Peyer's patch (tissue), 4 donors: ENCODE data around the gene UNC5A. TPM values are rescaled to one million over a fixed set of nuclear protein-coding genes. Genes with fewer than 3 reads are reported as not detected.

Experiments used
- DNase-seq, 3 donors: peaks; one replicate each; pipeline ENCODE4 v3.0.0-alpha.2; 2017 to 2019
- H3K27ac ChIP-seq, 4 donors: fragments of 200-600 bp; sonication (generic); one replicate each; pipeline ENCODE4 v1.5.1; 2016 to 2019
- H3K27me3 ChIP-seq, 2 donors: fragments of 200-600 bp; sonication (generic); one replicate each; pipeline ENCODE4 v1.5.1; 2019
- H3K36me3 ChIP-seq, 3 donors: fragments of 200-600 bp; sonication (generic); one replicate each; pipeline ENCODE4 v1.5.1; 2016 to 2019
- H3K4me1 ChIP-seq, 4 donors: fragments of 200-600 bp; sonication (generic); one replicate each; pipeline ENCODE4 v1.5.1; 2016 to 2019
- H3K4me3 ChIP-seq, 4 donors: fragments of 200-600 bp; sonication (generic); 1 replicate in 3 of 4; 2 replicates in 1 of 4; pipeline ENCODE4 v1.5.1; 2016 to 2019; ENCODE audit warnings: mild to moderate bottlenecking in 1 of 4
- H3K9me3 ChIP-seq, 4 donors: fragments of 200-600 bp; sonication (generic); one replicate each; pipeline ENCODE4 v1.5.1; 2016 to 2019; ENCODE audit warnings: mild to moderate bottlenecking in 1 of 4
- POLR2A ChIP-seq, 2 donors: fragments of 450-650 bp; IDR thresholded peaks; one replicate each; pipeline ENCODE4 v1.5.1; 2017; ENCODE audit warnings: antibody characterized with exemption in 2 of 2, mild to moderate bottlenecking in 2 of 2, moderate library complexity in 2 of 2
- total RNA-seq, 4 donors: library from RNA; depleted of rRNA; stranded (reverse); fragments of >200 nt; gene quantifications; one replicate each; pipeline ENCODE4 v1.1.0, GENCODE V29; 2016
- TF ChIP-seq, protein P1 (sequence below), 6 experiments: fragments of 450-650 bp in 4 of 6; fragments of 200-600 bp in 2 of 6; sonication (generic) in 1 of 6; IDR thresholded peaks; one replicate each; pipeline ENCODE4 v1.5.1; 2017 to 2019; ENCODE audit warnings: antibody characterized with exemption in 6 of 6, mild to moderate bottlenecking in 3 of 6, moderate library complexity in 1 of 6

The UNC5A gene
- total RNA-seq, 4 donors from 2014 or later = 0.18 TPM; not detected in 3

DNA sequence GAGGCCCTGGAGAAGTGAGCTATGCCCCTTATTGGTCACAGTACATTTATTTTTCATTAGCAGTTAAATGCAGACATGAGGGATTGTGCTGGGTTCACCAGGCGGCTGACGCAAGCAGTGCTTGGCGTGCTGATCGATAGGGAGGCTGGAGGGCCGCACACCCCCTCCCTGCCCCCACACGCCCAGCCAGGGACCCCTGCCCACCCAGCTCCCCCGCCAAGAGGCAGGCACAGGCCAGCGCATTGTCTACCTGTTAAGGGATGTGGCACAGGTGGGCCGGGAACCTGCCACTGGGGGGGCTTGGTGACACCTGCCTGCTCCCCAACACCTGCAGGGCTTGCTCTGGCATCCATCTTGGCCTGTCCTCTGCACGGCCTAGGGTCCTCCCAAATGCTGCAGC, 49.6 kb downstream of the UNC5A start:
- TF ChIP-seq, protein P1, sequence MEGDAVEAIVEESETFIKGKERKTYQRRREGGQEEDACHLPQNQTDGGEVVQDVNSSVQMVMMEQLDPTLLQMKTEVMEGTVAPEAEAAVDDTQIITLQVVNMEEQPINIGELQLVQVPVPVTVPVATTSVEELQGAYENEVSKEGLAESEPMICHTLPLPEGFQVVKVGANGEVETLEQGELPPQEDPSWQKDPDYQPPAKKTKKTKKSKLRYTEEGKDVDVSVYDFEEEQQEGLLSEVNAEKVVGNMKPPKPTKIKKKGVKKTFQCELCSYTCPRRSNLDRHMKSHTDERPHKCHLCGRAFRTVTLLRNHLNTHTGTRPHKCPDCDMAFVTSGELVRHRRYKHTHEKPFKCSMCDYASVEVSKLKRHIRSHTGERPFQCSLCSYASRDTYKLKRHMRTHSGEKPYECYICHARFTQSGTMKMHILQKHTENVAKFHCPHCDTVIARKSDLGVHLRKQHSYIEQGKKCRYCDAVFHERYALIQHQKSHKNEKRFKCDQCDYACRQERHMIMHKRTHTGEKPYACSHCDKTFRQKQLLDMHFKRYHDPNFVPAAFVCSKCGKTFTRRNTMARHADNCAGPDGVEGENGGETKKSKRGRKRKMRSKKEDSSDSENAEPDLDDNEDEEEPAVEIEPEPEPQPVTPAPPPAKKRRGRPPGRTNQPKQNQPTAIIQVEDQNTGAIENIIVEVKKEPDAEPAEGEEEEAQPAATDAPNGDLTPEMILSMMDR (IDR thresholded peaks at IDR 0.05) = no peak
- TF ChIP-seq POLR2A (IDR thresholded peaks at IDR 0.05) = no peak
- Histone ChIP-seq H3K4me1 (no peaks in the 10 kb centered on the region), H3K4me3 (no peak overlapping the region), H3K9me3 (no peaks in the 10 kb centered on the region), H3K27me3 (peaks cover 0 to 6% of the 10 kb centered on the region in 2 donors), H3K36me3 (no peaks in the 10 kb centered on the region), H3K27ac (no peak overlapping the region)
- DNase-seq = no peak

DNA sequence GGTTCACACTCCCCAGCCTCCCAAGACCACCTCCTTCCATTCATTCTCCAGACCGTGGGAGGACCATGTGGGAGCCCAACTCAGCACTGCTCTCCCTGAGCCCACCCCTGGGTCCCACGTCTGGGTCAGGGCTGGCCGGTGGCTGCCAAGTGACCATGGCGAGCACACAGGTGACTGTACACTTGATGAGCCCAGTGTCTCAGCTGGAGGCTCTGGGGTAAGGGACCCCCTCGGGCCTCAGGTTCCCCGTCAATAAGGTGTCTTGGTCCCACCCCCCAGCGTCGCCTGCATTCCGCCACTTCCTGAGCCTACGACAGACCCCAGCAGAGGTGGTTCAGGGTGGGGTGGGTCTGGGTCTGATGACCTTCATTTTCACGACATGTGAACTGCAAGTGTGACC, 50.0 kb downstream of the UNC5A start:
- no peak for DNase-seq
- TF ChIP-seq, protein P1 (IDR thresholded peaks at IDR 0.05) = no peak
- TF ChIP-seq POLR2A (IDR thresholded peaks at IDR 0.05) = no peak
- Histone ChIP-seq H3K36me3 (no peaks in the 10 kb centered on the region), H3K9me3 (no peaks in the 10 kb centered on the region), H3K4me3 (no peak overlapping the region), H3K27me3 (peaks cover 0 to 6% of the 10 kb centered on the region in 2 donors), H3K27ac (no peak overlapping the region), H3K4me1 (no peaks in the 10 kb centered on the region)

DNA sequence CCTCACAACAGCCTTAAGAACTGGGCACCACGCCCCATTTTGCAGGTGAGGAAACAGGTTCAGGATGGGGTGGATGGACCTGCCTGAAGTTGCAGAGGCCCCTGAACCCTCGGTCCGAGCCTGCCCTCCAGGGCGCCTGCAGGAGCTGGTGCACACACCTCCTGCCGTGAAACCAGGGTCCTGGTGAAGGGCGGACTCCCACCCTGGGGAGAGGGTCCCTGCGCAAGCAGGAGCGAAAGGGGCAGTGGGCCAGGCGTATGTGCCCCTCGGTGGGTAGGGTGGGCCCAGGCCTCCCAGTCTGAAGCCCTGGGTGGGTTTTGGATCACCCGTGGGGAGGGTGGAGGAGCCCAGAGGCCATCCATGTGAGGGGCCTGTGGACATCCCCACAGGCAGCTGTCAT, 50.9 kb downstream of the UNC5A start:
- peaks cover 0 to 13% of the 10 kb centered on the region in 2 donors for H3K27me3 ChIP-seq
- TF ChIP-seq POLR2A (IDR thresholded peaks at IDR 0.05) = no peak
- TF ChIP-seq, protein P1 (IDR thresholded peaks at IDR 0.05) = no peak

DNA sequence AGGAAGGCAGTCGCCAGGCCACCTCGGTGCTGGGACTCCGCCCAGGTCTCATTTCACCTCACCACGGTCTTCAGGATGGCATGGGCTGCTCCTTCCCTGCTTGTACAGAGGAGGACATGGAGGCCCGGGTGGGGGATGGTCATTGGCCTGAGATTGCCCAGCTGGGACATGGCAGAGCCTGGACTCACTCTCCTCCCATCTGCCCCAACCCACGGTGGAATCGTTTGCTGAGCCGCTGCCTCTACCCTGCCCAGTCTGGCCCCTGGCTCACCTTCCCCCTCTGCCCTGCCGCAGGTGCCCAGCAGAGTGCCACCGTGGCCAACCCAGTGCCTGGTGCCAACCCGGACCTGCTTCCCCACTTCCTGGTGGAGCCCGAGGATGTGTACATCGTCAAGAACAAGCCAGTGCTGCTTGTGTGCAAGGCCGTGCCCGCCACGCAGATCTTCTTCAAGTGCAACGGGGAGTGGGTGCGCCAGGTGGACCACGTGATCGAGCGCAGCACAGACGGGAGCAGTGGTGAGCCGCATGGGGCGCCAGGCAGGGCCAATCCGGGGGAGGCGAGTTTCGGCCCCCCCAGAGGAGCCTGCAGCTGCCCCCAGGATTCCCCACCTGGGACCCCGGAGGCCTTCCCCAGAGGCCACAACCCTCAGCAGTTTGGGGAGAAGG, 52.1 kb downstream of the UNC5A start:
- H3K36me3 ChIP-seq = no peaks in the 10 kb centered on the region
- H3K9me3 ChIP-seq = no peaks in the 10 kb centered on the region
- H3K27me3 ChIP-seq = peaks cover 0 to 17% of the 10 kb centered on the region in 2 donors
- H3K27ac ChIP-seq = no peak overlapping the region
- no peak for DNase-seq
- no peak overlapping the region for H3K4me3 ChIP-seq
- TF ChIP-seq POLR2A (IDR thresholded peaks at IDR 0.05) = no peak
- TF ChIP-seq, protein P1 (IDR thresholded peaks at IDR 0.05) = no peak
- no peaks in the 10 kb centered on the region for H3K4me1 ChIP-seq

More for the DNA sequence above, 50.9 kb downstream of the UNC5A start:
- no peaks in the 10 kb centered on the region for H3K4me1 ChIP-seq
- no peaks in the 10 kb centered on the region for H3K9me3 ChIP-seq
- DNase-seq = no peak
- no peak overlapping the region for H3K4me3 ChIP-seq
- no peaks in the 10 kb centered on the region for H3K36me3 ChIP-seq
- no peak overlapping the region for H3K27ac ChIP-seq

DNA sequence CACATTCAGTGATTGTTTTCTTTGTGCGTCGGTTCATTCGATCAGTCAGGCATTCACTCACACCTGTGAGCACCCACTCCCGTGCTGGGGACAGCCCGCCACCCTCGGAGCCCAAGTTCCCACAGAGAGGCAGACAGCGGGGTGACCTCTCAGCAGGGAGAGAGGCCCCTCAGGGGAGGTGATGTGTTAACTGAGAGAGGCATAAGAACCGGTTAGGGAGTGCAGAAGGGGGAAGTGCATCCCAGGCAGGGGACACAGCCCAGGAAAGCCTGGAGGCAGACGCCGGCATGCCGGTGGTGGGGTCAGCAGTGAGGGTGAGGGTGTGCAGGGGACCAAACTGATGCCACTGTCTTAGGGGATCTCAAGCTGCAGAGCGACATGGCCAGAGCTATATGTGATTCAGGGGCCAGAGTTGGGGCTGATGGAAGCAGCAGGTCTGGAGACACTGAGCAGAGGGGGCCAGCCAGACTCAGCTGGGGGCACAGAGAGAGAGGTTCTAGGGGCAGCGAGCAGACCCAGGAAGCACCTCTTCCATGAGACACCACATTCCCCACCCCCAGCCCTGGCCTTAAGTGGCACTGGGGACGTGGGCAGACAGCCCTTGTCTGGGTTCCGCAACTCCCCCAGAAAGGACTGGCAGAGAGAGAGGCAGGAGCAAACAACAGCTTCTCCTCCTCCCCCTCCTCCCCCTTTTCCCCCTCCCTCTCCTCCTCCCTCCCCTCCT, 52.8 kb downstream of the UNC5A start:
- Histone ChIP-seq H3K4me1 (no peaks in the 10 kb centered on the region), H3K36me3 (no peaks in the 10 kb centered on the region), H3K27ac (no peak overlapping the region), H3K4me3 (no peak overlapping the region), H3K9me3 (no peaks in the 10 kb centered on the region), H3K27me3 (peaks cover 0 to 17% of the 10 kb centered on the region in 2 donors)
- no peak for DNase-seq
- TF ChIP-seq POLR2A (IDR thresholded peaks at IDR 0.05) = no peak
- TF ChIP-seq, protein P1 (IDR thresholded peaks at IDR 0.05) = no peak
